Sigmoid colon (tissue), 4 donors: ENCODE results near the gene BOD1.

Experiments
- CTCF ChIP-seq, 4 experiments: fragments of 450-650 bp in 3 of 4; fragments of 200-600 bp in 1 of 4; IDR thresholded peaks; one replicate each; pipeline ENCODE4 v1.5.1; 2016 to 2019; ENCODE audit warnings: antibody characterized with exemption in 4 of 4, mild to moderate bottlenecking in 3 of 4, moderate library complexity in 2 of 4
- EP300 ChIP-seq, 4 donors: sonication (generic); formaldehyde crosslinking; IDR thresholded peaks; one replicate each; pipeline ENCODE4 v1.6.1; 2017; ENCODE audit warnings: antibody characterized with exemption in 4 of 4
- POLR2A ChIP-seq, 2 donors: fragments of 450-650 bp; IDR thresholded peaks; one replicate each; pipeline ENCODE4 v1.6.1; 2016; ENCODE audit warnings: antibody characterized with exemption in 2 of 2, mild to moderate bottlenecking in 2 of 2, moderate library complexity in 2 of 2
- POLR2AphosphoS5 ChIP-seq, 4 donors: sonication (generic); formaldehyde crosslinking; IDR thresholded peaks; one replicate each; pipeline ENCODE4 v1.6.1; 2017; ENCODE audit warnings: antibody characterized with exemption in 4 of 4

- TF ChIP-seq CTCF (IDR thresholded peaks at IDR 0.05) (no peak), POLR2AphosphoS5 (IDR thresholded peaks at IDR 0.05) (no peak), POLR2A (IDR thresholded peaks at IDR 0.05) (no peak), EP300 (IDR thresholded peaks at IDR 0.05) (no peak)
Observed at GRCh38 chr5:173628501-173628900, 12.1 kb upstream of the BOD1 start.
